CD1c-positive myeloid dendritic cell (primary cell): ENCODE results near the gene CDK8.
"Not testable (repeated sequence)": the region's sequence is repeated elsewhere in the genome, so short reads cannot be mapped to it uniquely, and the experiment has no call there.

Experiments used
- DNase-seq: peaks from one replicate; pipeline ENCODE4 v3.0.0-alpha.2; 2016; ENCODE audit errors: extremely low spot score

The CDK8 gene

DNA sequence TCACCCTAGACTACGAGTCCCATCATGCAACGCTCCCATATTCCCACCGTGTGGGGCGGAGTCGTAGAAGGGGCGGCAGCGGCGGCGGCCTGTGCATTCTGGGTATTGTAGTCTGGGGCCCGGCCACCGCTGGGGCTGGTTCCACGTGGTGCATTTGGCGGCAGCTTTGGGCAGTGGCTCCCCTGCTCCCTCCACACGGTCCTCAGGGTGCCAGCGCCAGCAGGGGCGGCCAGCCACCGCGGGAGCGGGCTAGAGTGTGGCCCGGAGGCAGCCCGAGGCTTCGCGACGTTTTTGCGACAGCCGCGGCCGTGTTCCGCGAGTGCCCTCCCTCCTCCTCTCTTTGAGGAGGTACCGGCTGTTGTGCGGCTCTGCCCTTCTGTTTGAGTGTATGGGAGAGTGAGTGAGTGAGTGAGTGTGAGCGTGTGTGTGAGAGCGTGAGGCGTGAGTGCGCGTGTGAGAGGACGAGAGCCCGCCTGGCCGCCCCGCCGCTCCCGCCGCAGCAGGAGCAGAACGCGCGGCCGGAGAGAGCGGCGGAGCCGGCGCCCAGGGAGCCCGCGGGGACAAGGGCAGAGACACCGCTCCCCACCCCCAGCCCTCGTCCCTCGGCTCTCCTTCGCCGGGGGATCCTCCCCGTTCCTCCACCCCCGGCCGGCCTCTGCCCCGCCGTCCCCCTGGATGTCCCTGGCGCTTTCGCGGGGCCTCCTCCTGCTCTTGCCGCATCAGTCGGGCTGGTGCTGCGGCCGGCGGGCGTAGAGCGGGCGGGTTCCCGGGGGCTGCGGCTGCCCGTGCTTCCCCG, at the start of gene CDK8:
CDK8 (plus strand) TSS at position 343 of the 796 bp plus-strand sequence. CDS start 513 bp downstream, outside the sequence.
- DNase-seq, result peak; percentile 89

DNA sequence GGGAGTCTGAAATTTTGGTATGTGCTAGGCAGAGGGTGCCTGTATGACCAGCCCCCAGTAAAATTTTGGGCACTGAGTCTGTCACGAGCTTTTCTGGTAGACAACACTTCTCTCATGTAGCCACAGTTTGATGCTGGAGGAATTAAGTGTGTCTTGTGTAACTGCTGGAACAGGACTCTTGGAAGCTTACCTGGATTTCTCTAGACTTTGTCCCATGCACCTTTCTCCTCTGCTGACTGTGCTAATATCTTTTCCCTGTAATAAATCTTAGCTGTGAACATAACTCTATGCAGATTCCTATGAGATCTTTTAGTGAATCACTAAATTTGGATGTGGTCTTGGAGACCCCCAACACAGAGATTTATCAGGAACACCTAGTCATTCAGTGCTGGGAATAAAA, 45.6 kb upstream of the CDK8 start:
- no peak for DNase-seq

DNA sequence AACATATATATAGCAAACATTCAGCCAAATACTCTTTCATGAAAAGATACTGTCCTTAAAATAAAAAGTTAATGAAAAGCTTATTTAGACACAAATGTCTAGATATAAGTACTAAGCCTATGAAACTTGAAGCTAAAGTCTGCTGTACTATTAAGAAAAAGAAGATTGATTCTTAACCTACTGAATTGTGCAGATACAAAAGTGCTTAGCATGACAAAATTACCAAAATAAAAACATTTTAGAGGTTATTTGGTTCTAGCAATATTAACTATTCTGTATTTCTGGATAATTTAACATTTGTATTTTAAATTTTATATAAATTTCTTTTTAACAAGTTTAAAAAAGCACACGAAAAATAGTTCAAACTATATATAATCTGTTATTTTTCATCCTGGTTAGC, 40.6 kb upstream of the CDK8 start:
- DNase-seq, result no peak

DNA sequence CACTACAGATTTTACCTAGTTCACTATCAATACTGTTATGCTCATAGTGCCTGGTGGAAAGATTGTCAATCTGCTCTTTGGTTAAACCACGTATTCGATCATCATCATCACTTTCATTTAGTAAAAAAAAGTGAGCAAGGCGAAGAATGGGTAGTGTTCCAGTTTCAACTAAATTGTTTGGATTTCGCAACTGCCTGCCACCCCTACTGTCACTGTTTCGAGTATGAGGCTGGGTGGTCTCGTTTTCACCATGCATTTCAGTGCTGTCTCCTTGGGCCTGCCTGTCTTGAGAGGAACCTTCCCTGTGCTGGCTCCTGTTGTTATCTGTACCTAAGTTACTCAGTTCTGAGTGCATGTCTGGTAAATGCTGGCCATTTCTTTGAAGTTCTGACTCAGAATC, 39.9 kb upstream of the CDK8 start:
- DNase-seq, result no peak

DNA sequence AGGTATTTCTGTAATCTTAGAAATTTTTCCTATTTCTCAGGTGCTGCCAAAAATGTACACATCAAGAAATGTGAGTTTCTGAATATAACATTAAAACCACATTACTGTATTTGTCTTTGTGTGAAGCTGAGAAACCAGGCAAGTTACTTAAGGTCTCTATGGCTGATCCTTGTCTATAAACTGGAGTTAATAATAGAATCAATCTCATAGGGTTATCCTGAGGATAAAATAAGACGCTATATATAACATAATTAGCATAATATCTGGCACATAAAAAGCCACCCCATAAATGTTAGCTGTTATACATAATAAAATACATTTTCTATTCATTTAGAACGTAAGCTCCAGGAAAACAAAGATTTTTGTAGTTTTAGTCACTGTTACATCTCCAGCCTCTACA, 37.9 kb upstream of the CDK8 start:
- DNase-seq, result no peak

DNA sequence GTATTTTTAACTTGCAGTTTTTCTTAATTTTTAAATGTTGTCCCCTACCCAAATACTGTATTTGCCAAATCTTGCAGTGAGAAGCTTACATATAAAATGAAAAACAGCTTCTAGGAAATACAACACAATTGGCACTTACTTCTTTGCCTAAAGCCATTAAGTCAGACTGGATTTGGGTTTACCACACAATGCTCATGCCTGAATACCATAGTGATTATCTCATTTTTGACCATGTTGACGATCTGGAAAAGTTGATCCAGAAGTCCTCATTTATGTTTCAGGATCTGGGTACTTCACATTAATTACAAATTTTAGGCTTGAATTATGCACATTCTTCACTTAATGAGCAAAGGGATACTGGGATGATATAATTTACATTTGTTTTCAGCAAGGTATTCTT, 34.2 kb upstream of the CDK8 start:
- no peak for DNase-seq

DNA sequence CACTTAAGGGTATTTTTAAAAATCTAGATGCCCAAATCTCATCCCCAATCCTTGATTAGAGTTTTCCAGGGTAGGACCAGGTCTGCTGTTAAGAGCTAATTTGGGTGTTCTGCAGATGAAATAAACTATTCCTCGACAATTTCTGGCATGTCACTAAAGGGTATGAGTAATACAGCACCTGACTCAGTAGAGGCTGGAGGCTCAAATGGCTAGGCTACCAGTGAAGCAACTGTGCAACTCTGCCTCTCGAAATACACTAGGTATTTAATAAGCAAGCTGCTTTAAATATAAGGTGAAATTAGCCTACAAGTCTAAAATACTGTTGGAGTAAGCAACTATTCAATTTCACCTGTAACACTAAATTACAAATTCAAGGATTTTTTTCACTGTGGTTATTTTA, 33.4 kb upstream of the CDK8 start:
- DNase-seq, result peak; percentile 7

DNA sequence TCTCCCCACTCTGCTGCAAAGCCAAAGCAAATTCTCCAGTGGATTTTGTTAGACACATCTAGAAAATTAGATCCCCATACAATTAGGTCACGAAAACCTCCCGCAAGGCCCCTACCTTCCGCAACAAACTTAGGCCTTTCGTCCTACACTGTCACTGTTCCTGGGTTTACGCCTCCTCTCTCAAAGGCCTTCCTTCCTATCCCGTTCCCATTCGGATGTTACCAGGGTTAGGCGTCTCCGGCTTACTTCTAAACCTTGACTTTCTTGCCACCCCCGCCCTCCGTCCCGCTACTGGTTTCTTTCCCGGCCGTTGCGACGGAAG, 32.6 kb upstream of the CDK8 start:
- DNase-seq, result no peak

DNA sequence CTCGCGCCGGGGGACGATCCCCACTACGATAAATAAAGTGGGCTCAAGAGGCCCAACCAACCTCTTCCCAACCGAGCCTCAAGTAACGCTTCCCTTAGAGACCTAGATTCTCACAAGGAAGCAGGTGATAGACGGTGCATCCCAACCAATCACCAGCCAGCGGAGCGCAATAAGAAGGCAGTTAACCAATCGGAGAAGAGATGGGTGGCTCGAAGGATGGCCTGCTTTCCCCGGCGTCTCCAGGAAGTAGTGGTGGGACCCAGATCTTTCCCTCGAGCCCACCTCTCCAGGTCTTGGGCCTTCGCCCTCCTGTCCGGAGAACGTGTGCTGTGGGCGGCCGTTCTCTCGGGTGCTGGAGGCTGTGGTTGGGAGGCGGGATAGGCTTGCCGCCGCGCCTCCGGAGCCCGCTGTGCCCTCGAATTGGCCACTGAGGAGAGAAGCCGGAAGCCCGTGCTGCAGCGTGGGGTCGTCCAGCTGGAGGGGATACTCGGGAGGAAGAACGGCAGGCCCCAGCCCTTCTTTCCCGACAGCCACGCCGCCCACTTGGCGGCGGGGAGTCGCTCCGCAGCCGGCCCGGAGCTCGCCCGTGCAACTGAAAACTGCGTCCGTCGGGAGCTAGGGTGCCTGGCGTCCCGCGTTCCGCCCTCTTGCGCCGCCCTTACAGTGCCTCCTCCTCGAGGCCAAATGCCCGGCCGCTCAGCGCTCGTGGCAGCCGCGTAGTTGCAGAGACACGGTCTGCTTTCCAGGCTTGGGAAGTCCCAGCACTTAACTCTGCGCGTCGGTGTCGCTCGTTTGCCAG, 32.0 kb upstream of the CDK8 start, which contains the start of gene RNF6:
RNF6 (minus strand) TSS at position 594 of the 799 bp plus-strand sequence. CDS start 2,665 bp downstream, outside the sequence.
- DNase-seq, result peak; percentile 97

DNA sequence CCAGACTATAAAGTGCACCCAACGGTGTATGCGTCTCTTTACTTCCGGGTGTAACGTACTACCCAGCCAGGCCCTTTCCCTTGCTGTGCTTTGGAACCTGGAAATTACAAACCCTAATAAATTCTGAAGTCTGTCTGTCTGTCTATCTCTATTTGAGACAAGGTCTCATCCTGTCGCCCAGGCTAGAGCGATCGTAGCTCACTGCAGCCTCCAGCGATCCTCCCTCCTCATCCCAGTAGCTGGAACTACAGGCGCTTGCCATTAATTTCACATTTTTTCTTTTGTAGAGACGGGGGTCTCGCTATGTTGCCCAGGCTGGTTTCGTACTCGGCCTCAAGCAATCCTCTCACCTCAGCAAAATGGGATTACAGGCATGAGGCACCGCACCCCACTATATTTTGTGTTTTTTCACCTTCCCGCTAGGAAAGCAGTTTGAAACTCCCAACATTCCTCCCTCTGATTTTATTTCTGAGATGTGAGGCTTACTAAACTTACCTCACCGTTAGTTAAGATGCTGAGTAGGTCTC, 31.3 kb upstream of the CDK8 start:
- DNase-seq, result no peak

DNA sequence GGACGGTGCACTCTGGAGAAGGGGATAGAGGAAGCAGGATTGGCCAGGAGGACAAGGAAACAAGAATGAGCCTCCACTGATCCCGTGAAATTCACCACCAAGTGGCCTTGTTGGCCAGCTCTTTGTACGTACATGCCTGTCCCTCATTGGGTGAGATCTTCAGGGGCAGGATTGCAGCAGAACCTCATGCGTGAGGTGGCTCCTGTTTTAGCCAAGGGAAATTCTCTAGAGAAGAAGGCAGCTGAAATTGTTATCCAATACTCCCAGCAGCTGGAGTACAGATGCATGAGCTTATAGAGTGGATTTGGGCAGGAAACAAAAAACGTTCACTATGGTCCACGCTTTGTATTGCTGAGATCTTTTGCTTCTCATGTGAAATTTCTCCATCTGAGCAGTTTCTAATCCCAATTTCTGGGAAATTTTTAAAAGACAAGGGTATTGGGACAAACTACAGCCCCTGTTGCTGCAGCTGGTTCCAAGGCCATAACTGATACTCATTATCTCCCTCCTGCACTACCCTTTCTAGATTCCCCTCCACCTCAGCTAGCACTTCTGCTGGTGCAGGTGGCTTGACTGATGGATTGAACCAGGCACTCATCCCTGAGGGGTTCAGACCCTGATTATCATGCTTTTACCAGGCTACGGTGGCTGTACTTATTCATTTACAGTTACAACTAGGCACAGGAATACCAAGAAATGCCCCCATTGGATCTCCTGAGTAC, 27.9 kb upstream of the CDK8 start:
- DNase-seq, result no peak

DNA sequence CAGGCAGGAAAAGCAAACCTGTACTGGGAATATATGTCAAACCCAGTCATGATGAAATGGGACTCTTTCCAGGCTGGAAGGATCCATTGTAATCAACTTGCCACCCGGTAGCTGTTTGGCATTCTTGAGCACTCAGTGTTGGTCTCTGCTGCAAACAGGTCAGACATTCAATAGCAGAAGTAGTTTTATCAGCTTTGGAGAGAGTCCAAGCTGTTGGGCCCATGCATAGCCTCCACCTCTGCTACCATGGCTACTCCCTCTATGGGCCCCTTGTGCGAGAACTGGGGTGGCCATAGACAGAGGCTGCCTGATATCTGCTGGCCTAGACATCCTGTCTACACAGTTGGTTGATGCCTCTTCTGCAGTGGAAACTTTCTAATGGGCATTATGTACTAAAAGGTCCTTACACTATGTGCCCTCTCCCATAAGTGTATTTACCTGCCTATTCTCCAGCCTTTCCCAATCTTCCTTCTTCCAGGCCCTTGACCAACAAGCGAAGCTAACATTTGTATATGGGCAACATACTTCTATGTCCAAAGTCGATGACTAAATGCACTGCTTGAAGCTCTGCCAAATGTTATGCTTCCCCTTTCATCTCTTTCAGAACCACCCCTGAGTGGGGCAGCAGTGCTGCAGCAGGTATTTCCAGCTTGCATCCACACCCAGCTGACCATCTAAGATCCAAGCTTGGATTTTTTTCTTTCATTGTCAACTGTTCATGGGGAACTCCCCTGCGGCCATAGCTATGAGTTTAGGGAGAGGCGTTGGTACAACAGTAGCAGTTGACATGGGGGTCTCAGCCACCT, 26.6 kb upstream of the CDK8 start:
- no peak for DNase-seq

DNA sequence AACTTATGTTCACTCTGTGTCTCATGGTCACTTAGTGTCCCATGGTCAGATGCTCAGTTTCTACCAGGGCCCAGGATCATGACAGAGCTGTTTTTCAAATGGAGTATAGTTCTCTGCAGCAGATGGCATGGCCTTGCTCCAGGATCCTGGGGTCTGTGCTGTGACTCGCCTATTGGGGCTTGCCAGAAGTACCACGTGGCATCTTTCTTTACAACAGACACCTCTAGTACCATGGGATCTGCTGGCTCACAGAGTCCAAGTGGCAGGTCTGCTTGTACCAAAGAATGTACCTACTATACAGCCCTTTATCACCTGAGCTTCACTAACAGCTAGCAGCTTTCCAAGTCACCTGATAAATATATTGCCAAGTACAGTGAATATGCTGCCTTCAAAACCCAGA, 25.8 kb upstream of the CDK8 start:
- no peak for DNase-seq

DNA sequence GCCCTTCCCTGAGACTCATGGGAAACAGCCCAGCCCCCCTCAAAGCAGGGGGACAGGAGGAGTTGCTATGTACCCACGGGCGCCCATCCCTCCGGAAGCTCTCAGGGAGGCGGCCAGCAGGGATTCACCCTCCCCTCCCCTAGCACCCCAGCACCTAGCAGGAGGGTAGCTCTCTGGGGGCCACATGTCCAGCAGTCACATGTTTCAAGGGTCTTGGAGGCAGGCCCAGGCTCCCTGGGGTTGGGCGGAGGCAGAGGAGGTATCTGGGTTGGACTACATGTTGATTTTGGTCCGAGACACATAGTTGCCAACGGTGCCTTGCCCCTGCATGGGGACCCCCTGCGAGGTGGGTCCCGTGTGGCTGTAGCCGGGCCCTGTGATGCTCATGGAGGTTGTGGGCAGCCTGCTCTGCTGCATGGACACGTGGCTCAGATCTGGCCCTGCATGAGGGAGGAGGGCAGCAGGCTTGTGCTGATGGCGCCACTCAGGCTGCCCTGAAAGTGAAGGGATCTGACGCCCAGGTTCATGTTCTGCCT, 24.8 kb upstream of the CDK8 start:
- DNase-seq, result no peak

DNA sequence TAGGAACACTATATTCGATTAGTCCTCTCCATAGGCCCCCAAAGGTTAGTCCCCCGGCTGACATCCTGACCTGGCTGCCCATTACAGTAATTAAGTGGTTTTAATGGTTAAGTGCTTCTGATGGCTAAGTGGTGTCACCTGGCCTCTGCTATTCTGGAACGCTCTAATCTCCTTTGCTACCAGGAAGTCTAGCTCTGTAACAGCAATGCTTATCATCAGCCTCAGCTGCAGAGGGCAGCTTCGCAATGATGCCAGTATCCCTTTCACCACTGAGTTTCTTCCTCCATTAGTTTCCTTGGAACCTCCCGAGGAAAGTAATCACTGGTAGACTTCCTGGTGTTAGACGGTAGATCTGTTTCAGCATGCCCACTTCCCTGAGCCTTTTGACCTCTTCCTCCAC, 23.2 kb upstream of the CDK8 start:
- DNase-seq, result no peak

DNA sequence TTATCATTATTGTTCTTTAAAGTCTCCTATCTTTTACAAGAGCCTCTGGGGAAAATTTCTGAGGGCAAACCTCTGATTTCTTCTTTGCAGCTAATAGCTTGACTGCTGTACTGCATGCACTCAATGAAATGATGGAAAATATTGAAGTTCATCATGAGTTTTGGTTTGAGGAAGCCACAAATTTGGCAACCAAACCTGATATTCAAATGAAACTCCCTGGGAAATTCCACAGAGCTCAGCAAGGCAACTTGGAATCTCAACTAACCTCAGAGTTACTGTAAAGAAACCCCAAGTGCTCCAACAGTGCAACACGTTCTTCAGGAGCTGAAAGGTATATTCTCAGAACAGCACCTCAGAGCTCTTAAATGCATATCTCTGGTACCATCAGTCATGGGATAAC, 17.6 kb upstream of the CDK8 start:
- DNase-seq, result no peak

DNA sequence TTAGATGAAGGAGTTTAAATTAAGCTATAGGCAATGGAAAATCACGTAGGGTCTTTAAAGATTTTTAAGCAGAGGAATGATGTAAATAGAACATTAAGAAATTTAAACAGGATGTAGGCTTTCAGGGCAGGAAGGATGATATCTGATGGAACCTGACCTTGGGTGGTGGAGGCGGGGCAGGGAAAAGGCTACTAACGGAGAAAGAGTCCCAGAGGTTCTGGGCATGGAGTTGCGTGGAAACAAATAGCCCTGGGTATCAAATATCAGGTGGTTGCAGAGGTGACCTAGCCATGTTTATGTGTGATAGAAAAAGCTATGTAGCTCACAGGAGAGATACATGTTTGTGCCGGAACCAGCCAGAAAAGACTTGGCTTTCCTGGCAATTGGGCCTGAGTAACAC, 7.8 kb upstream of the CDK8 start:
- no peak for DNase-seq

DNA sequence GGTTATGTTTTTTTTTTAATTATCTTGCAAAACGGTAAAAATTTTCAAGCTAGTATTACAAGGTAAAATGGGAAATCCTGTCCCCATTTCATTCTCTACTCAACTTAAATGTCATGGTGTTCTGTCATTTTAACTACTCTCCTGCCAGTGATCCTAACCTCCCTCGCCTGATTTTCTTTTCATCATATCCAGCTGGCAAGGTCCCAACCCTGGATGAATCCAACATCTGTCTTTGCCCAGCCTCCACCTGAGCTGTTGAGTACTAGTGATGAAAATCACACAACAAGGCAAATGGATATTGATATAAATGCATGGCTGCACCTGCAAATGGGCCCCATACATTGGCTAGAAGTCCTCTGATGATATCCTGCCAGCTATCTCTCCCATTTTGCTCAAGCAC, 6.9 kb upstream of the CDK8 start:
- no peak for DNase-seq

DNA sequence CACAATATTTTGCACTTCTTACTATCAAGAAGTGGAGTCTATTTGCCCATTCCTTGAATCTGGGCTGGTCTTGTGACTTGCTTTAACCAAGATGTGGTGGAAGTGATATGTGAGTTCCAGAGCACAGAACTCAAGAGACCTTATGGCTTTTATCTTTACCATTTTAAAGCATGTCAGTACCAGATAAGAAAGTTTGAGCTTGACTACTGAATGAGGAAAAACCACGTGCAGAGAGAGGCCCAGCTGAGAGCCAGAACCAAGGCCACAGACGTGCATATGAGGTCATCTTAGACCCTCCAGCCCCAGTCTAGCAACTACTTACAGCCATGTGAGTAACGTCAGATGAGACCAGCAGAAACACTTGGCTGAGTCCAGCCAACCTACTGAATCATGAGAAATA, 6.3 kb upstream of the CDK8 start:
- DNase-seq, result no peak

DNA sequence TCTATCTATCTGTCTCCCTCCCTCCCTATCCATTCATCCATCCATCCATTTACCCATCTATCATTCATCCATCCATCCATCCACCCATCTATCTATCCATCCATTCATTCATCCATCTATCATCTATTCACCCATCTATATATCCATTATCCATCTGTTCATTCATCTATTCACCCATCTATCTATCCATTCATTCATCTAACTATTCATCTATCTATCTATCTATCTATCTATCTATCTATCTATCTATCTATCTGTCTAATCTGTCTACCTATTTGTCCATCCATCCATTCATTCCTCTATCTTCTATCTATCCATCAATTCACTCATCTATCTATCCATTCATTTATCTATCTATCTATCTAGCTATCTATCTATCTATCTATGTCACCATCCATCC, 4.4 kb upstream of the CDK8 start:
- DNase-seq, result no peak

DNA sequence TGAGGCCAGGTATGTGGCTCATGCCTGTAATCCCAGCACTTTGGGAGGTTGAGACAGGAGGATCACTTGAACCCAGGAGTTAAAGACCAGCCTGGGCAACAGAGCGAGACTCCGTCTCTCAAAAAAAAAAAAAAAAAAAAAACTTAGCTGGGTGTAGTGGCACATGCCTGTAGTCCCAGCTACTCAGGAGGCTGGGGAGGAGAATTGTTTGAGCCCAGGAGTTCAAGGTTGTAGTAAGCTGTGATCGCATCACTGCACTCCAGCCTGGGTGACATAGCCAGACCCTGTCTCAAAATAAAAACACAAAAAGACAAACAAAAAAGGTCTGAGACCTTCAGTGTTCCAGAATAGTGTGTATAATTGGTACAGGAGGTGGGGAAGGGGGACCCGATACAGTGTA, 1.9 kb upstream of the CDK8 start:
- not testable (repeated sequence) for DNase-seq
